Stimulated activated CD8-positive, alpha-beta memory T cell treated with anti-CD3 and anti-CD28 coated beads, Interleukin-4, amount 100 ng/mL, for 1 hour (primary cell): ENCODE data around the gene SLC35F5.
"Not testable (repeated sequence)": the region's sequence is repeated elsewhere in the genome, so short reads cannot be mapped to it uniquely, and the experiment has no call there.

Experiments used
- DNase-seq, 2 donors: peaks; one replicate each; pipeline ENCODE4 v3.0.0-alpha.2; 2020; ENCODE audit warnings: low read depth in 2 of 2, low spot score in 1 of 2

SLC35F5 gene

GRCh38 chr2:113698892-113699447 is 57.5 kb downstream of the SLC35F5 start:
- DNase-seq: no peak

- not testable (repeated sequence) for DNase-seq
These were observed 58.2 kb downstream of the SLC35F5 start for GRCh38 chr2:113698251-113698650.

- DNase-seq: no peak
These were observed 58.9 kb downstream of the SLC35F5 start for GRCh38 chr2:113697516-113697915.

- no peak for DNase-seq
These were observed 62.0 kb downstream of the SLC35F5 start for GRCh38 chr2:113694438-113694837.

GRCh38 chr2:113692698-113693428 is 63.6 kb downstream of the SLC35F5 start:
- no peak for DNase-seq

GRCh38 chr2:113690871-113691270 is 65.6 kb downstream of the SLC35F5 start:
- not testable (repeated sequence) for DNase-seq

- no peak for DNase-seq
These were observed 69.9 kb downstream of the SLC35F5 start for GRCh38 chr2:113686537-113686936.

GRCh38 chr2:113685471-113685870 is 71.0 kb downstream of the SLC35F5 start:
- no peak for DNase-seq

- no peak for DNase-seq
These were observed 77.0 kb downstream of the SLC35F5 start for GRCh38 chr2:113679457-113679856.

- DNase-seq: no peak
These were observed 79.1 kb downstream of the SLC35F5 start for GRCh38 chr2:113677330-113677729.

GRCh38 chr2:113676623-113677266 is 79.7 kb downstream of the SLC35F5 start:
- DNase-seq: no peak

GRCh38 chr2:113675875-113676274 is 80.6 kb downstream of the SLC35F5 start:
- no peak for DNase-seq

- DNase-seq: no peak
These were observed 84.0 kb downstream of the SLC35F5 start for GRCh38 chr2:113672326-113672932.

- not testable (repeated sequence) for DNase-seq
These were observed 87.4 kb downstream of the SLC35F5 start for GRCh38 chr2:113669013-113669412.

- DNase-seq: not testable (repeated sequence)
These were observed 91.5 kb downstream of the SLC35F5 start for GRCh38 chr2:113664761-113665533.

- DNase-seq: not testable (repeated sequence)
These were observed 93.0 kb downstream of the SLC35F5 start for GRCh38 chr2:113663285-113664060.
